ENCODE data around the gene SYNGR4. TPM values are rescaled to one million over a fixed set of nuclear protein-coding genes. Genes with fewer than 3 reads are reported as not detected.

Gene SYNGR4
- polyA plus RNA-seq, 1 experiment: not detected

- ChIA-PET CTCF (no interaction called here), POLR2A (no interaction called here)
- DNase-seq (ENCODE audit: low read depth, low spot score): no peak
These were observed 25.9 kb upstream of the SYNGR4 start for GRCh38 chr19:48338253-48338755.

GRCh38 chr19:48338802-48339503 is 25.2 kb upstream of the SYNGR4 start:
- no peak for TF ChIP-seq CTCF (IDR thresholded peaks at IDR 0.05; ENCODE audit: low read depth, low read length)
- ChIA-PET POLR2A (no interaction called here), CTCF (interaction anchor here (1.4 kb wide), 1 partner anchor 52 kb away, joined by 3 read pairs; the partner anchor contains the start of gene KDELR1)
- no peak for DNase-seq (ENCODE audit: low read depth, low spot score)
- Histone ChIP-seq H3K27ac (ENCODE audit: low read depth, low read length) (no peak overlapping the region), H3K9me3 (ENCODE audit: control insufficient read depth, insufficient read depth, low read length) (no peaks in the 10 kb centered on the region), H3K4me3 (ENCODE audit: low read depth, low read length) (no peak overlapping the region), H3K27me3 (ENCODE audit: control insufficient read depth, insufficient read depth, low read length) (no peaks in the 10 kb centered on the region)

More at GRCh38 chr19:48338253-48338755, 25.9 kb upstream of the SYNGR4 start:
- no peaks in the 10 kb centered on the region; the same call in 1 of the 2 replicates for H3K9me3 ChIP-seq (ENCODE audit: control insufficient read depth, insufficient read depth, low read length)
- TF ChIP-seq CTCF (IDR thresholded peaks at IDR 0.05; ENCODE audit: low read depth, low read length): no peak
- no peak overlapping the region for H3K4me3 ChIP-seq (ENCODE audit: low read depth, low read length)
- no peak overlapping the region for H3K27ac ChIP-seq (ENCODE audit: low read depth, low read length)
- no peaks in the 10 kb centered on the region for H3K27me3 ChIP-seq (ENCODE audit: control insufficient read depth, insufficient read depth, low read length)

- no peak overlapping the region for H3K4me3 ChIP-seq (ENCODE audit: low read depth, low read length)
- POLR2A ChIA-PET: no interaction called here
- no peak for TF ChIP-seq CTCF (IDR thresholded peaks at IDR 0.05; ENCODE audit: low read depth, low read length)
- CTCF ChIA-PET: interaction anchor here (0.6 to 1.5 kb wide), 3 partner anchors 10 to 94 kb away, joined by 3 to 10 read pairs (median 5); no protein-coding TSS in a partner anchor
- no peak overlapping the region for H3K27ac ChIP-seq (ENCODE audit: low read depth, low read length)
- no peaks in the 10 kb centered on the region for H3K27me3 ChIP-seq (ENCODE audit: control insufficient read depth, insufficient read depth, low read length)
- no peak for DNase-seq (ENCODE audit: low read depth, low spot score)
- H3K9me3 ChIP-seq (ENCODE audit: control insufficient read depth, insufficient read depth, low read length): no peaks in the 10 kb centered on the region
These were observed 23.2 kb upstream of the SYNGR4 start for GRCh38 chr19:48340995-48341394.

- Histone ChIP-seq H3K9me3 (ENCODE audit: control insufficient read depth, insufficient read depth, low read length) (no peaks in the 10 kb centered on the region), H3K27ac (ENCODE audit: low read depth, low read length) (no peak overlapping the region), H3K27me3 (ENCODE audit: control insufficient read depth, insufficient read depth, low read length) (no peaks in the 10 kb centered on the region), H3K4me3 (ENCODE audit: low read depth, low read length) (no peak overlapping the region)
- no peak for DNase-seq (ENCODE audit: low read depth, low spot score)
- ChIA-PET CTCF (interaction anchor here (0.6 to 1.5 kb wide), 4 partner anchors 9 to 95 kb away, joined by 3 to 10 read pairs (median 4); no protein-coding TSS in a partner anchor), POLR2A (no interaction called here)
- no peak for TF ChIP-seq CTCF (IDR thresholded peaks at IDR 0.05; ENCODE audit: low read depth, low read length)
These were observed 22.4 kb upstream of the SYNGR4 start for GRCh38 chr19:48341515-48342413.

- no peaks in the 10 kb centered on the region for H3K27me3 ChIP-seq (ENCODE audit: control insufficient read depth, insufficient read depth, low read length)
- DNase-seq (ENCODE audit: low read depth, low spot score): no peak
- no peak overlapping the region for H3K27ac ChIP-seq (ENCODE audit: low read depth, low read length)
- POLR2A ChIA-PET: no interaction called here
- no peak overlapping the region for H3K4me3 ChIP-seq (ENCODE audit: low read depth, low read length)
- no peak for TF ChIP-seq CTCF (IDR thresholded peaks at IDR 0.05; ENCODE audit: low read depth, low read length)
- H3K9me3 ChIP-seq (ENCODE audit: control insufficient read depth, insufficient read depth, low read length): no peaks in the 10 kb centered on the region
- CTCF ChIA-PET: no interaction called here
These were observed 21.8 kb upstream of the SYNGR4 start for GRCh38 chr19:48342414-48342738.
